ENCODE results near the gene HID1. TPM values are rescaled to one million over a fixed set of nuclear protein-coding genes. Genes with fewer than 3 reads are reported as not detected.
A peak's percentile ranks its signal among the peaks of the same experiment; 100 is the strongest.

HID1 gene
- total and polyA plus RNA-seq, 9 of the 15 experiments (the other 6 are each of a cell fraction or from before 2014, with no cell fraction given): 0.14 to 2.1 (median 0.54) TPM; not detected in 2

GRCh38 chr17:75012346-75013091, 40.0 kb upstream of the HID1 start, which contains the start of gene MRPL58 (continued):
- peak; percentile 83 for TF ChIP-seq KDM5B (IDR thresholded peaks at IDR 0.05; ENCODE audit: insufficient replicate concordance, low read depth, low read length)
- TF ChIP-seq SAFB (IDR thresholded peaks at IDR 0.05; ENCODE audit: borderline replicate concordance, low read depth, low read length): 0 out of 2 replicates have a peak, but pooled peaks have one; percentile 40
- peak; percentile 97 for TF ChIP-seq TAF9B (IDR thresholded peaks at IDR 0.05; ENCODE audit: partially characterized antibody)
- TF ChIP-seq CBX3 (IDR thresholded peaks at IDR 0.05; ENCODE audit: borderline replicate concordance in 1 of 2, low read length in 2 of 2): peak in 1 of 2 experiments; percentile 84; a peak in 2 of 3 replicates
- no peak for TF ChIP-seq ZNF77 (CRISPR knock-in tag; IDR thresholded peaks at IDR 0.05)
- no peak for TF ChIP-seq ERF (CRISPR knock-in tag; IDR thresholded peaks at IDR 0.05)
- TF ChIP-seq KAT8 (IDR thresholded peaks at IDR 0.05; ENCODE audit: low read depth): no peak
- TF ChIP-seq NFATC3 (IDR thresholded peaks at IDR 0.05): no peak
- peak; percentile 31; the same call in 1 of the 2 replicates for TF ChIP-seq EGR1 (conservative IDR thresholded peaks at IDR 0.05)
- 0 out of 2 replicates have a peak, but pooled peaks have one; percentile 13 for TF ChIP-seq PTBP1 (IDR thresholded peaks at IDR 0.05; ENCODE audit: low read depth, low read length)
- no peak for TF ChIP-seq SREBF1 (IDR thresholded peaks at IDR 0.05; ENCODE audit: borderline replicate concordance, low read depth, low read length)
- TF ChIP-seq FOXK2 (conservative IDR thresholded peaks at IDR 0.05 in 1 of 2, IDR thresholded peaks at IDR 0.05 in 1 of 2; ENCODE audit: low read depth in 2 of 2): peak in 1 of 2 experiments; percentile 43; a peak in 1 of 4 replicates
- TF ChIP-seq ATF6 (CRISPR knock-in tag; IDR thresholded peaks at IDR 0.05): 0 out of 2 replicates have a peak, but pooled peaks have one; percentile 91
- no peak for TF ChIP-seq GTF2B (IDR thresholded peaks at IDR 0.05; ENCODE audit: extremely low read depth, insufficient read length)
- 0 out of 2 replicates have a peak, but pooled peaks have one; percentile 62 for TF ChIP-seq ZNF561 (CRISPR knock-in tag; conservative IDR thresholded peaks at IDR 0.05)
- TF ChIP-seq E4F1 (CRISPR knock-in tag; IDR thresholded peaks at IDR 0.05; ENCODE audit: borderline replicate concordance): no peak
- TF ChIP-seq SRSF9 (IDR thresholded peaks at IDR 0.05; ENCODE audit: borderline replicate concordance, low read depth, low read length): no peak
- no peak for TF ChIP-seq ZNF277 (CRISPR knock-in tag; IDR thresholded peaks at IDR 0.05; ENCODE audit: borderline replicate concordance)
- peak; percentile 28; the same call in 1 of the 2 replicates for TF ChIP-seq ZNF134 (CRISPR knock-in tag; conservative IDR thresholded peaks at IDR 0.05)
- TF ChIP-seq NR4A1 (CRISPR knock-in tag; IDR thresholded peaks at IDR 0.05): 0 out of 2 replicates have a peak, but pooled peaks have one; percentile 58
- 0 out of 2 replicates have a peak, but pooled peaks have one; percentile 34 for TF ChIP-seq NR4A1 (tag; IDR thresholded peaks at IDR 0.05)
- no peak for TF ChIP-seq ZNF551 (CRISPR knock-in tag; IDR thresholded peaks at IDR 0.05)
